CD4-positive, alpha-beta T cell treated with Interleukin-4 for 1 hour (primary cell): ENCODE results near the gene ARHGEF10L.

Source experiments
- DNase-seq, 2 donors: peaks; one replicate each; pipeline ENCODE4 v3.0.0-alpha.2; 2020 to 2022

Gene ARHGEF10L

DNA sequence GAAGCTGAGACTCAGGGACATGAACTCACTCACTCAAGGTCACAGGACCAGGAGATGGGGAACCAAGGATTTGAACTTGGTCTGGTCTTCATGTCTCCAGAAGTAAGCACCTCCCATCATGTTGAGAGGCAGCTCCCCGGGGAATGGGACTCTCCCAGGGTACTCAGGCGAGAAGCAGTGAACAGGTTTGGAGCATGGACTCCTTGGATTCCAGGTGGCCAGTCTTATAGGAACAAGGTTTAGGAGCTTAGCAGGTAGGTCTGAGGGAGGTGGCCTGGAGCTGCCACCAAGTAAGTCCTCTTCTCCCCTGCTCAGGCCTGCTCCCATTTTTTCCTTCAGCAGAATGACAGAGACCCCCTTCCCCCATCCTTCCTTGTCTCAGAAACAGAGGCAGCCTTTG, 14.9 kb upstream of the ARHGEF10L start:
- DNase-seq = no peak

DNA sequence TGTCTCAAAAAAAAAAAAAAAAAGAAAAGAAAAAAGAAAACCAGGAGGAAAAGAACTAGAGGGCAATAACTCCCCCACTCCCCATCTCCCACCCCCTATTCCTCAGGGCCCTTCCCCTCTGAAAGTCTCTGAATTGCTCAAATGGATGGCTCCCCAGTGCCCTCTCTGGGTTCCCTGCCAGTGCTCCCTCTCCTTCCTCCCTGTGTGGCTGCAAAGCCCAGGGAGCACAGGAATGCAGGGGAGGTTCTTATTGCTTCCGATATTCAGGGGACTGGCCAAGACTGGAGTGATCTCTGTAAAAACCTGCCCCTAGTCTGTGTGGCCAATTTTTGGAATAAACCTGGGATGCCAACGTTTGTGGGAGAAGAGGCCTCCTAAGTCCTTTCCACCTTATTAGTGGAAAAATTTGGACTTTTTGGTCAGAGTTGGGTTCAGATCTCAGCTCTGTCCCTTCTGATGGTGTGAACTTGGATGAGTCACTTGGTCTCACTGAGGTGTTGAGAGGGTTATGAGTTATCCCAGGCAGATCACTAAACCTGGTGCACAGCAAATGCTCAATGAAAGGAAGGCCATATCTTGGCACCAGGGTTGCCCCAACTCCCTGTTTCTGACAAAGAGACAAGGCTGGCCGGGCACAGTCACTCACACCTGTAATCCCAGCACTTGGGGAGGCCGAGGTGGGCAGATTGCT, 13.4 kb upstream of the ARHGEF10L start:
- no peak for DNase-seq

DNA sequence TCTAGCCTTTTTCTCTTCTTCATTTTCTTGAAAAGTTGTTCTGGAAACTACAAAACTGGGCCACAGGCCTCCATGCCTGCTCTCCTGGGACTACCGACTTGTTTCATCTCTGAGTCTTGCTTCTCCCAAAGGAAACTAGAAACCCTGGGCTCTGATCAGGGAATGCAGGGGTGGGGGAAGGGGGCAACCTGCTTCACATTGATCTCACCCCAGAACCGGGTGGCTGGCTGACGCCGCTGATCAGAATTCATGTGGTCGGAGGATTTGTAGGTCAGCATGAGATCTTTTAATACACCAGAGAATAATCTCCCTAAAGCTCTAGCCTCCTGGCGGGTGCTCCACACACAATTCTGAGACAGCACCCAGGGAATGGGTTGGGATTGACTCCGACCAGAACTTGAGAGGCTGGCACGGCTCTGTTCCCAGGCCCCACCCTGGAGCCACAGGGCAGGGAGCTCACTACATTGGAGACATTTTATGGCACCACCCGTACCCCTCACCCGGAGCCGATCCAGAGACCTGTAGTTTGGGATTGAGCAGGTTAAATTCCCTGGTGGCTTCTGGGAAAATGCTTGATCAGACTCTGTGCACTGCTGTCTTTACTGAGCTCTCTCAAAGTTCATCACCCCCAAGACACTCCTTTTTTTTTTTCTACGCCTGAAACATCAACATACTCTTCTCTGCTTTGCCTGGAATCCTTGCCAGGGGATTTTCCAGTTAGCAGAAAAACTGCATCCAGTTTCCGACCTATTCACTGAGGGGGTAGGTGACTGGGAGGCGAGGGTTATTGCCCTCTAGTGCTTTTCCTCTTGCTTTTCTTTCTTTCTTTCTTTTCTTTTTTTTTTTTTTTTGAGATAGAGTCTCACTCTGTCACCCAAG, 12.2 kb upstream of the ARHGEF10L start:
- no peak for DNase-seq

DNA sequence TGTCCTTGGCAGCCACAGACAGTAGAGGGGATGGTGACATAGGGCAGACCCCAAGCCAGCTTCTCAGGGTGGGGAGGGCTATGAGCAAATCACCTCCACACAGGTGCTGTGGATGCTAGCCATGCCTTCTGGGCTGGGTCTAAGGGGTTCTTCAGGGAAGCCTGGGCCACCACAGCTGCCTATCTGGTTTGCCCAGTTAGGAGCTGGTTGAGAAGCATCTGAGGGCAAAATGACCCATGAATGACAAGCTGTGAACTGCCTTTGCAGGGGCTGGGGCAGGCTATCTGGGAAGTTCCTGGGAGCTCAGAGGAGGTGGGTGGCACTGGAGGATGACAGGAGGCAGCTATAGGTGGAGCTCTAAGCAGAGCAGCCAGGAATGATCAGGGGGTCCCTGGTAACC, 10.1 kb upstream of the ARHGEF10L start:
- no peak for DNase-seq

DNA sequence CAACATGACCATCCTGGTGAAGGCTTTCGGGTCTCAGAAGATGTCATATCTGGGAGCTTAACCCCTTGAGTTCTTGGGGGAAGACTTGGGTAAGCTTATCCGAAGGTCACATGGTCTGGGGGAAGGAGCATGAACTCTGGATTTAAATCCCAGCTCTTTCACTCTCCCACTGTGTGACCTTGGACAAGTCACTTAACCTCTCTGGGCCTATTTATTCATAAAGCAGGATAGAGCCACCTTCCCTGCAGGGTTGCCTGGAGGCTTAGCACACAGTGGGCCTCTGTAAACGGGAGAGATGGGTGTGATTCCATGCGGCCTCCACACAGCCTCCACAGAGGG, 8.2 kb upstream of the ARHGEF10L start:
- no peak for DNase-seq

DNA sequence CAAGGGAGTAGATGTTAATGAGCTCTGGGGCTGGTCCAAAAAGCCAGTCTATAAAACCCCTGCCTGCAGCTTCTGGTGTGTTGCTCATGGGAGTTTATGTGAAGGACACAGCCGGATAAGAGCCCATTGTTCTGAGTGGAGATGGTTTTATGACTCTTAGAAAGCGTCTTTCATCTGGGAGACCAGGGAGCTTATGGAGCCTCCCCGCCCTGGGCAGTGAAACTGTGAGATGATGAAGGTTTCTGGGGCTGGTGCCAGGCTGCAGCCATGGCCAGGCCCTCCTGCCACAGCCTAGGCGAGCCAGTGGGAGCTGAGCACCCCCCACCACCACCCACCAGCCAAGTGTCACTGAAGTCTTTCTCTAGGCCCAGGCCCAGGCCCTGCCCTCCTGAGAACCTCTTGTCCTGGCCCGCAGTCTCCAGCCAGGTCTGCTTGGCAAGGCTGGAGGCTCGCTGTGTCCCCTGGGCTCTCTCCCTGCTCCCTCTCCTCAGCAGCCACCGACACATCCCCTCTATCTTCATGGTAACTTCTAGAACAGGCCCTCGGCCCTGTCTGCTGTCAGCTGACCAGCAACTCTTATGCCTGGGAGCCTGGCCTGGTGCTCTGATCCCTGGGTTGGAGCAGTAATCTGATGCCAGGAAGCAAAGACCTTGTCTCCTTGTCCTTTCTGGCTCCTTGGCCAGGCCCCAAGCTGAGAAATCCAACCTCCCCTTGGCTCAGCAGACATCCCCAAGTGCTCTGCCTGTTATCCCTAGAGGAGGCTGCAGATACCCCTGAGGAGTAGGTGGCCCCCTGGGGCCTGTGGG, 7.6 kb upstream of the ARHGEF10L start:
- DNase-seq = no peak

DNA sequence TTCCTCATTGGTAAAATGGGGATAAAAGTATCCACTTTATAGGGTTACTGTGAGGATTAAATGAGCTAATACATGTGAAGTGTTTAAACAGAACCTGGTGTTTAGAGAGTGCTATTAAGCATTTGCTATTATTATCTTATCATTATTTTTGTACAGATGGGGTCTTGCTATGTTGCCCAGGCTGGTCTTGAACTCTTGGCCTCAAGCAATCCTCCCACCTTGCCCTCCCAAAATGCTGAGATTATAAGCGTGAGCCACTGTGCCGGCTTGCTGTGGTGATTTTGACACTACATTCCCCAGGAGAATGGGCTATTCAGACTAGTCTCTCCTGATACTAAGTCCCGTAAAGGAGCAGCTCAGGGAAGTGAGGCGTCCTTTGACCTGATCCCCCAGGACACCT, 6.3 kb upstream of the ARHGEF10L start:
- no peak for DNase-seq

DNA sequence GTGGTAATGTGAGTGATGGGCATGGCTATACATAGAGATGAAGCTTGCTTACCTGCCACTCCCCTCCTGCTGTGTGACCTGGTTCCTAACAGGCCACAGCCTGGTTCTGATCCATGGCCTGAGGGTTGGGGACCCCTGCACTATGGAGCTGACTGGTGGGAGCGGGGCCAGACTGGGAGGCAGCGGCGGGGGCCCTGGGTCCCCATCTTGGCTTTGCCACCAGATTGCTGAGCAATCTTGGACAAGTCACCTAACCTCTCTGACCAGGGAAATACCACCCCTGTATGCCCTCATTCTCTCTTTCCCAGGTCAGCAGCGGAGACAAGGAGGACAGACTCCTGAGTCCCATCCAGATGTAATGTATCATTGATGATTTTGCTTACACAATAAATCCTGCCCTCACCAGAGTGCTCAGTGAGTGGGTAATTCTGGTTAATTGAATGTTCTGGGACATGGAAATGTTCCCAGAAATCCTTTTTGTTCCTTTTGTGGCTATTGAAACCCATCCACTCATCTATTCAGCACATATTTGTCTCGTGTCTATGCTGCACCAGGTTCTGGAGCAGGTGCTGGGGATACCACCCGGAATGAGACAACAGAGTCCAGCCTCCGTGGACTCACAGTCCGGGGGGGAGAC, 4.1 kb upstream of the ARHGEF10L start:
- no peak for DNase-seq

DNA sequence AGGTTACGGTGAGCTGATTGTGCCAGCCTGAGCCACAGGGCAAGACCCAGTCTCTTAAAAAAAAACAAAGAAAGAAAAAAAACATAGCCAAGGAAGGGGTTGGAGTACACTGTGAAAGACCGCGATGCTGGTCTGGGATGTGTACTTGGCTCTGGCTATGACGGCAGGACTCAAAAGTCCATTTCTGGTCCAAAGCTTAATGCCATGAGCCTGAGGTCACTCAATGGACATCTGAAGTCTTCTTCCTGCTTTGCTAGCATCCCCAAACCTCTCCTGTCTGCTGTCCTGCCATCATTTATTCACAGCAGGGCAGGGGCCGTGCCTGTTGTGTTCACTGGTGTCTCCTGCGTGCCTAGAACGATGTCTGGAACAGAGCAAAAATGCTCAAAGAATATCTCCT, 1.5 kb upstream of the ARHGEF10L start:
- DNase-seq = no peak

DNA sequence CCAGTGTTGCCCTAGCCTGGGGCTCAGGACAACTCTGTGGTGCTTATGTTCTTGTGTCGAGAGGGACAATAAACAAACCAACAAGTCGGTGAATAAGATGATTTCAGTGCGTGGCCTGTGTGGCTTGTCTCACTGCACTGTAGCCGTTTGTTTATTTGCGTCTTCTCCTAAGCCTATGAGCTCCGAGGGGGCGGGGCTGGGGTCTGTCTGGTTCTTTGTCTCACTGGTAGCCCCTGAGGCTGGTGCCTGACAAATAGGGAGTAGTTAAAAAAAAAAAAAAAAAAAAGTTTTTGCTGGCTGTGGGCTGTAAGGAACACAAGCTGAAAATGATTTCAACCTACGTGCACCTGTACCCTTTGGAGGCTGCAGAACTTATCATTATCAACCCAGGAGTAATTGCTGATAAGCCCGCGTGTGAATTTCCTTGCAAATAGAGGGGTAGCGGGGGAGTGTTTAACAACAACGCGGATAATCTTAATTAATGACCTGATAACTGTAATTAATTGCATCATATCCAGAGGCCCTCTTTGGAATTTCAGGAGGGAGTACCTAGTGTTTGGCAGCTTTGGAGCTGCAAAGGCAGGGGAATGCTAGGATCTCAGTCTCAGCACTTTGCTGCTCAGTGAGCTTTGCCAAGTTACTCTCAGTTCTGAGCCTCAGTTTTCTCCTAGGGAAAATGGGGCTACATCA, 925 bp upstream of the ARHGEF10L start:
- no peak for DNase-seq

DNA sequence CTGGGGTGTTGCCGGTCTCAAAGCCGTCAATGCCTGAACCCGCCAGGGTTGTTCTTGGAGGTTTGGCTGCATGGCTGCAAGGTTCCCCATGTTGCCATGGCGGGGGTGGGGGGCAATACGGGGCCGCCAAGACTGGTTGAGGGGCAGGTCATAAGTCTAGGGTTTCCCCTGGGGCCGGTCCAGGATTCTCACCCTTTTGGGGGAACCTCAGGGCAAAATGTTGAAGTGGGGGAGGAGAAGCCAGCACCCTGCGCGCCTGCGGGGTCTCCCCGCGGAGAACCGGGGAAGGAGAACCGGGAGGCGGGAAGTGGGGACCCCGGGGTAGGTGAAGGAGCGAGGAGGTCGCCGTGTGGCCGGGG, 401 bp upstream of the ARHGEF10L start:
- DNase-seq = no peak

DNA sequence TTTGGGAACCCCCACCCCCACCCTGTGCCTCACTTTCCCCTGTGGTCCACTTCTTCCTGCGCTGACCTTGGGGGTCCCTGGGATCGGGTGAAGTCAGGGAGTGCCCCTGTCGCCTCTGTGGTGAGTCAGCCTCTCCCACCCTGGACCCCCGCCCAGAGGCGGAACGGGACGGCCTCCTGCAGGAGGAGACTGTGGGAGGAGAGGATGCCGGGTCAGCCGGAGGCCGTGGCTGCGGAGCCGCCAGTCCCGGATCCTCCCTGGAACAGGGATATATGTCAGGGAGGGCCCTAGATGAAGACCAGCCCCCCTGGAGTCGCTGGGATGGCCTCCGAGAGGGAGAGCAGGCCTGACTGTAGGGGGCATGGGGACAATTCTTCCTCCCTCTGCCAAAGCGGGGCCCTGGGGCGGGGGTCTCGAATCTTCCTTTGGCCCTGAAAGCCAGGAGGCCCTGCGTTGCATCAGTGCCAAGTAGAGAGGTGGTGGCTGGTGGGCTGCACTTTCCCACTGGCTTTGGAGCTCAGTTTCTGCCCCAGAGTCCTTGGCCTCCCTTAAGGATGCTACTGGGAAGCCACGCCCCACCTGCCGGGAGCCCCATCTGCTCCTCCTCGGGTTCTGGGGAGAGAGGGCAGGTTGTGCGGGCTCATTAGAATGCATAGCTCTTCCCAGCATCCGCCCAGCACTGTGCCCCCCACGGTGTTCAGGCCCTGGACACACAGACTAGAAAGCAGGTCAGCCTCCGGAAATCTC, 930 bp downstream of the ARHGEF10L start:
- no peak for DNase-seq

DNA sequence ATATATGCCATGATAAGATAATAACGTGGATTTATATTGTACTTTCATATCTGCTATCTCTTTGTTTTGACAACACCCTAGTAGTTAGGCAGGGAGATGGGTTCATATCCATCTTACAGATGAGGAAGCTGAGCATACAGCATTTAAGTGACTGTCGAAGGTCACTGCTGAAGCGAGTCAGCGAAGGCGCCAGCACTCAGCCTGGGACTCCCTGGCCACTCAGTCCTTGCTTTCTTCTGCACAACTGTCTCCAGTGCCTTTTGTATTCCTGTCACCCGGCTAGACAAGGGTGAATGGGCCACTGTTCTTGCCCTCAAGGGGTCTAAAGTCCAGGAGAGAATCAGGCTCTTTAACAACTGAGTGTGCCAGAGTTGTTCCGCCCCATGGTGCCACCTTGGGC, 3.1 kb downstream of the ARHGEF10L start:
- no peak for DNase-seq

DNA sequence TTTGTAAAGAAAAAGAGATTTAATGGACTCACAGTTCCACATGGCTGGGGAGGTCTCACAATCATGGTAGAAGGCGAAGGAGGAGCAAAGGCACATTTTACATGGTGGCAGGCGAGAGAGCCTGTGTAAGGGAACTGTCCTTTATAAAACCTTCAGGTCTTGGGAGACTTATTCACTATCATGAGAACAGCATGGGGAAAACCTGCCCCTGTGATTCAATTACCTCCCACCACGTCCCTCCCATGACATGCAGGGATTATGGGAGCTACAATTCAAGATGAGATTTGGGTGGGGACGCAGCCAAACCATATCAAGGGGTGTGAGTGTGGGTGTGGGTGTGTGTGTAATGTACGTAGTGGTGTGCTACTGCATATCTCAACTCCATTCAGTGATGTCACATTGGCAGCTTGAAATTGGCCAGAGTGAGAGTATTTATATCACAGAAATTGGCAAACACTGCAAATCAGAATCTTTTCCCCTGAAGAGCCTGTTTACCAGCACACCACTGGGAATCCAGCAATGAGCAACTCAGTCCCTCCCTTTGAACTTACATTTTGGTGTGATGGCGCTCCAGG, 5.4 kb downstream of the ARHGEF10L start:
- DNase-seq = no peak

DNA sequence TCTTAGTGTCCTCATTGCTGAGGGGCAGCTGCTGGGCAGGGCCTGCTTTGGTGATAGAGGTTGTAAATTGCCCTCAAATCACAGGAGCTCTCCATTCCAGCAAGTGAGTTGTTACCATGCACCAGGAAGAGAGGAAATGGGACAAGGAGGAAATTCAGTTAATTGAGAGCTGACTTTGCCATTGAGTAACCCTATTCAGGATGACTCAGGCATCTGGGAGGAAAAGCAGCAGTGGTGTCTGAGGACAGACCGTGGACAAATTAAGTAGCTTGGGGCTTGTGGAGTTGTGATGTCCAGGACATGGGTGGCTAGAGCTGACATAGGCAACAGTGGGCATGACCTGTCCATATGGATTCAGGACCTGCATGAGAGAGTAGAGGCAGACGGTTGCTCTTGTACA, 5.9 kb downstream of the ARHGEF10L start:
- DNase-seq = no peak

DNA sequence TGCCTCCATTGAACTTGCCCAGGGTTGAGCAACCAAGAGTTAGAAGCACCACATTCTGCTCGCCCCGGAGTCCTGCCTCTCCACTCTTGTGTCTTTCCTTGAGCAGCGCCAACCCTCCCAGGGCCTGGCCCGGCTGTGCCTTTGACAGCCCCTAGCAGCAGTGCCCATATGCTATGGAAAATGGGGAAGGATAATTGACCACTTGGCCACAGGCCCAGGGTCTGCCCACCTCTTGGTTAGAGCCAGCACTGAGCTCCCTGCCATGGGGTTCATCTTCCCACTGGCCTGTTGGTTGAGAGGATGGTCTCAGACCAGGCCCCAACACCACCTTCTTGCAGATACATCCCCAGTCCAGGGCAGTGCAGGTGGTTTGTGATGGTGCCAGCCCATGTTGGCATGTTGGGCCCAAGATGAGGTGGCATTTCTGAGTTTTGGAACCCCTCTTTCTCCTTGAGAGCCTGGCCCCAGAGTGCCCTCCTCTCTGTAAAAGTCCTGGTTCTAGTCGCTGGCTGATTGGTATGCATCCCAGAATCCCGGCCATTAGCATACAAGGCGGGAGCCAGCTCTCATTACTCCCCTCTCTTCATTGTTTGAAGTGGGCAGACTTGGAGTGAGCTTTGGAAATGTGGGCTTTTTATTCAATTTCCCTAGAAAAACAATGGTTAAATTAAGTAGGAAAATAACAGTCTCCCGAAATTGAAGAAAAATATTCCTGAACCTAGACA, 7.6 kb downstream of the ARHGEF10L start:
- DNase-seq = no peak

DNA sequence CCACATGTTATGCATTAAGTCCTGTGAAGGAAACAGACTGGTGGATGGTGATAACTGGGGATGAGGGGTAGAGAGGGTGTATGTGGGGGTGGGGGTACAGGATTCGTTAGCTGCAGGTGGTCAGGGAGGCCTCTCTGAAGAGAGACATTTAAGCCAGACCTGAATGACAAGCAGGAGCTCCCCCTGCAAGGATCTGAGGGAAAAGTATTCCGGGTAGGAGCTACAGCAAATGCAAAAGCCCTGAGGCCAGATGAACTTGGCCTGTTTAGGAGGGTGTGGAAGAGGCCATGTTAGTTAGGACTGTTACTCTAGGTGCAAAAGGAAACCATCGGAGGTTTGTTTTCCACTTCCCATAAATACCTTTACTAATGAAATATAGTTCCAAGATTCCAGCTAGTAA, 9.9 kb downstream of the ARHGEF10L start:
- DNase-seq = no peak

DNA sequence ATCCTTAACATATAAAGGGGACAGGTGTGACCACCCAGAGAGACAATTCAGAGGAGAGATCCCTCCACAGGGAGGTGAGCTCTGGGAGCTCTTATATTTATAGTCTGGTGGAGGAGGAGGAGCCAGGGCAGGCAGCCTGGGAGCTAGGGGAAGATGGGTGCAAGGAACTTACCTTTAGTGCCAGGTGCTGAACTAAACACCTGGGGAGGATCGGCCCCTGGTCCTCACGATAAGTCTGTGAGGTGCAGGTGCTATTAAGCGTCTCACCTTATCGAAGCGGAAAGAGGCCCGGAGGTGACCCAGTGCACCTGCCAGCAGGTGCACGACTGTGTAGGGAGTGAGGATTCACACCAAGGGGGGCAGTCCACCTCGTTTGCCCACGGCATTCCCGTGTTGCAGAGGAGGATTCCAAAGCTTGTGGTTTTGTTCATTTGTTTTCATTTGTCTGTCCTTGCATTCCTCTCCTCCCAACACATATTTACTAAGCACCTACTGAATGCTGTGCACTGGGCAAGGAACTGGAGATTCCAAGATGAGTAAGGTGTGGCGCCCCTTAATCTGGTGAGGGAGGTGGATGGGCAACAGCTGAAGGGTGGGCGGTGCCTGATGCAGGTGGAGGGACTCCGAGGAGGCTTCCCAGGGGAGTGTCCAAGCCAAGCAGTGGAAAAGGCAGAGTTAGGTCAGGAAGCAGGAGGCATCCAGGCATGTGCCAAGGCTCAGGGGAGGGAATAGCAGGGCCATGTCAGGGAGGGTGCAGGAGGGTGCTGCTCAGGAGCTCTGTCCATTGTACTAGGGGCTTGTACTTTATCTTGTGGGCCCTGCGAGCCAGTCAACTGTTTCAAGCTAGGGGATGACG, 11.5 kb downstream of the ARHGEF10L start:
- DNase-seq = no peak

DNA sequence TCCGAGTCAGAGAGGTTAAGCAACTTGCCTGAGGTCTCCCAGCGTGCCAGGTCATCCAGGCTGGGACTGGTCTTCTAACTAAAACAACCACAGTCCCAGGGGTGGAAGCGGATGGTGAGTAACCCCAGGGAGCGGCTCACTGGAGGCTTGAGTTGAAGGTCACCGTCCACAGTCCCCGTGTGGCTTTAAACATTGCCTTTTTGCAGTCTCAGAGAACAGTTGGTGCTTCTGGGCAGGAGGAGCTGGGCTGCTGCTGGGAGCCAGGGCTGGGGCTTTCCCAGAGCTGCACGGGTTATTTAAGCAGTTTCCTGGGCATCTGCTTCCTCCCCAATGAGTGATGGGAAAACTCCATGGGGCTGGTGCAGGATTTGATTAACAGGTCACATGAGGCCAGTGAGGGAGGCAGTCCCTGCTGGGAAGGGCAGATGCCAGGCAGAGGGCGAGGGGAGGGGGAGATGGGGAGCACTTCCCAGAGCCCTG, 12.3 kb downstream of the ARHGEF10L start:
- DNase-seq = no peak
